HG03558 (cell line): Measurements from ENCODE around the gene MEX3B.
"Not testable (repeated sequence)": the region's sequence is repeated elsewhere in the genome, so short reads cannot be mapped to it uniquely, and the experiment has no call there.

Experiments used
- ATAC-seq: cut with Tn5 transposase; IDR thresholded peaks from one replicate; pipeline ENCODE4 v1.9.1; 2021; ENCODE audit warnings: moderate number of reproducible peaks; ENCODE audit not compliant: unreplicated experiment; ENCODE audit errors: extremely low read depth

MEX3B gene

GRCh38 chr15:82017656-82018055, 28.2 kb downstream of the MEX3B start:
- no peak for ATAC-seq

DNA sequence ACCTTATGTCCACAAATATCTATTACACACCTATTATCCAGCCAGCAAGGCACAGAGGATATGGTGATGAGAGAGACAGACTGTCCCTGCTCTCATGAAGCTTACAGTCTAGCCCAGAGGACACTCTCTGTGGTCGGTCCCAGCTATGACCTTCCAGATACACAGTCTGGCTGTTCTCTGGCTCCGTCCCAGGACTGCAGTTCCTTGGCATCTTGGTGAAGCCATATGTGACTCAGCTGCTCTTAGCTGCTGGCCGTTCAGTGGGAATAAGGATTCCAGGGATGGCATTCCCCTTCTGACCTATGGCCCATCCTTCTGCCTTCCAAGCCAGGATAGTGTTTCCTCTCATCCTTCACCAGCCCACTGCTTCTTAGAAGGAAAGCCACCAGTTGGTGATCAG, 30.8 kb downstream of the MEX3B start:
- ATAC-seq: no peak

DNA sequence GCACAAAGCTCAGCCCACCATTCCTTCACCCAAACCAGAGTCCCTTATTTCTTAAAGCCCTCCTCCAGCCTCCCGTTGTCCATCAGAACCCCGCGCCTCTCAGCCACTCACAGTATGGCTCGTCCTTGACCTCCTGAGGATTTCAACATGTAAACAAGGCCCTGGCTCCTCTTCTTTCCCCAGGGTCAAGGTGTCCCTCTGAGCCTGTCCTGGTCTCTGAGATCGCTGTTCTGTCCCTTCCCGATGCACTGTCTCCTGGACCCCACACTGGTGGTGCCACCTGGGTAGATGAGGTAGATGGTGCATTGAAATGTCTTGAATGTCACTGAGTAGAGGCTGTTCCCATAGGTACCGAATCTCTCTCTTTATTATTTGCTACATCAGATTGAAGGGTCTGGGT, 32.9 kb downstream of the MEX3B start:
- no peak for ATAC-seq

- no peak for ATAC-seq
Observed at GRCh38 chr15:82005239-82005638, 40.6 kb downstream of the MEX3B start.

DNA sequence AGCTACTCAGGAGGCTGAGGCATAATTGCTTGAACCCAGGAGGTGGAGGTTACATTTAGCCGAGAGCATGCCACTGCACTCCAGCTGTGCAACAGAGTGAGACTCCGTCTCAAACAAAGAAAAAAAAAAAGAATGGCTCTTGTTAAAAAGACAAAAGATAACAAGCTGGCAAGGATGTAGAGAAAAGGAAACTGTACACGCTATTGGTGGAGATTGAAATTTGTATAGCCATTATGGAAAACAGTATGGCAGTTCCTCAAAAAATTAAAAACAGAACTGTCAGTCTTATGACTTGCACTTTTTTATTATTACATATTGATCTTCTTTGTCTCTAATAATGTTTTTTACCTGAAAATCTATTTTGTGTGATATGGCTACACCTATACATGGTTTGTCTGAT, 41.9 kb downstream of the MEX3B start:
- ATAC-seq: no peak

DNA sequence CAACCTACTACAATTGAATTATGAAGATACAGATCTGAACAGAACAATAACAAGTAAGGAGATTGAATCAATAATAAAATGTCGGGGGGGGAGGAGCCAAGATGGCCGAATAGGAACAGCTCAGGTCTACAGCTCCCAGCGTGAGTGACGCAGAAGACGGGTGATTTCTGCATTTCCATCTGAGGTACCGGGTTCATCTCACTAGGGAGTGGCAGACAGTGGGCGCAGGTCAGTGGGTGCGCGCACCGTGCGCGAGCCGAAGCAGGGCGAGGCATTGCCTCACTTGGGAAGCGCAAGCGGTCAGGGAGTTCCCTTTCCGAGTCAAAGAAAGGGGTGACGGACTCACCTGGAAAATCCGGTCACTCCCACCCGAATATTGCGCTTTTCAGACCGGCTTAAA, 50.7 kb downstream of the MEX3B start:
- not testable (repeated sequence) for ATAC-seq

DNA sequence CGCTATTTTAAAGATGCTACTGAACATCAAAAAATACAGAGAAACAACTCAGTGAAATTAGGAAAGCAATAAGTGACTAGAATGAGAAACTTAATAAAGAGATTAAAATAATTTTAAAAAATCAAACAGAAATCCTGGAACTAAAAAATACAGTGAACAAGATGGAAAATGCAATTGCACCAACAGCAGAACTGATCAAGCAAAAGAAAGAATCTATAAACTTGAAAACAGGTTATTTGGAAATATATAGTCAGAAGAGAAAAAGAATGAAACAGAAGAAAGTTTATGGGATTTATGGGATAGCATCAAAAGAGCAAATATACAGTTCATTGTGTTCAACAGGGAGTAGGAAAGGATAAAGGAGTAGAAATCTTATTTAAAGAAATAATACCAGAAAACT, 53.3 kb downstream of the MEX3B start:
- ATAC-seq: no peak
